Measurements from ENCODE around the gene TNFSF13.

The TNFSF13 gene

DNA sequence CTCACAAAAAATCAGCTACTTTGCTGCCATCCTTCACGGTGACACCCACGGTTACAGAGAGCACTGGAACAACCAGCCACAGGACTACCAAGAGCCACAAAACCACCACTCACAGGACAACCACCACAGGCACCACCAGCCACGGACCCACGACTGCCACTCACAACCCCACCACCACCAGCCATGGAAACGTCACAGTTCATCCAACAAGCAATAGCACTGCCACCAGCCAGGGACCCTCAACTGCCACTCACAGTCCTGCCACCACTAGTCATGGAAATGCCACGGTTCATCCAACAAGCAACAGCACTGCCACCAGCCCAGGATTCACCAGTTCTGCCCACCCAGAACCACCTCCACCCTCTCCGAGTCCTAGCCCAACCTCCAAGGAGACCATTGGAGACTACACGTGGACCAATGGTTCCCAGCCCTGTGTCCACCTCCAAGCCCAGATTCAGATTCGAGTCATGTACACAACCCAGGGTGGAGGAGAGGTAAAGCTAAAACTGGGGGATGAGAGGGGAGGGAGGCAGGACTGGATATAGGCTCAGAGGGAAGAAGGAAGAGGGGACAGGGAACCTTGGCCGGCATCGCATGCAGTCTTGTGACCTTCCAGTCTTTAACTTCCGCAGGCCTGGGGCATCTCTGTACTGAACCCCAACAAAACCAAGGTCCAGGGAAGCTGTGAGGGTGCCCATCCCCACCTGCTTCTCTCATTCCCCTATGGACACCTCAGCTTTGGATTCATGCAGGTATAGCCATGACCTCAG is 21.5 kb downstream of the TNFSF13 start:
- H3K27ac ChIP-seq: peak overlapping the region; percentile 85 to 97
- TF ChIP-seq, protein P1, sequence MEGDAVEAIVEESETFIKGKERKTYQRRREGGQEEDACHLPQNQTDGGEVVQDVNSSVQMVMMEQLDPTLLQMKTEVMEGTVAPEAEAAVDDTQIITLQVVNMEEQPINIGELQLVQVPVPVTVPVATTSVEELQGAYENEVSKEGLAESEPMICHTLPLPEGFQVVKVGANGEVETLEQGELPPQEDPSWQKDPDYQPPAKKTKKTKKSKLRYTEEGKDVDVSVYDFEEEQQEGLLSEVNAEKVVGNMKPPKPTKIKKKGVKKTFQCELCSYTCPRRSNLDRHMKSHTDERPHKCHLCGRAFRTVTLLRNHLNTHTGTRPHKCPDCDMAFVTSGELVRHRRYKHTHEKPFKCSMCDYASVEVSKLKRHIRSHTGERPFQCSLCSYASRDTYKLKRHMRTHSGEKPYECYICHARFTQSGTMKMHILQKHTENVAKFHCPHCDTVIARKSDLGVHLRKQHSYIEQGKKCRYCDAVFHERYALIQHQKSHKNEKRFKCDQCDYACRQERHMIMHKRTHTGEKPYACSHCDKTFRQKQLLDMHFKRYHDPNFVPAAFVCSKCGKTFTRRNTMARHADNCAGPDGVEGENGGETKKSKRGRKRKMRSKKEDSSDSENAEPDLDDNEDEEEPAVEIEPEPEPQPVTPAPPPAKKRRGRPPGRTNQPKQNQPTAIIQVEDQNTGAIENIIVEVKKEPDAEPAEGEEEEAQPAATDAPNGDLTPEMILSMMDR (IDR thresholded peaks at IDR 0.05): no peak
- no peak for DNase-seq (ENCODE audit: low spot score)
- peak overlapping the region; percentile 84 for H3K4me3 ChIP-seq

DNA sequence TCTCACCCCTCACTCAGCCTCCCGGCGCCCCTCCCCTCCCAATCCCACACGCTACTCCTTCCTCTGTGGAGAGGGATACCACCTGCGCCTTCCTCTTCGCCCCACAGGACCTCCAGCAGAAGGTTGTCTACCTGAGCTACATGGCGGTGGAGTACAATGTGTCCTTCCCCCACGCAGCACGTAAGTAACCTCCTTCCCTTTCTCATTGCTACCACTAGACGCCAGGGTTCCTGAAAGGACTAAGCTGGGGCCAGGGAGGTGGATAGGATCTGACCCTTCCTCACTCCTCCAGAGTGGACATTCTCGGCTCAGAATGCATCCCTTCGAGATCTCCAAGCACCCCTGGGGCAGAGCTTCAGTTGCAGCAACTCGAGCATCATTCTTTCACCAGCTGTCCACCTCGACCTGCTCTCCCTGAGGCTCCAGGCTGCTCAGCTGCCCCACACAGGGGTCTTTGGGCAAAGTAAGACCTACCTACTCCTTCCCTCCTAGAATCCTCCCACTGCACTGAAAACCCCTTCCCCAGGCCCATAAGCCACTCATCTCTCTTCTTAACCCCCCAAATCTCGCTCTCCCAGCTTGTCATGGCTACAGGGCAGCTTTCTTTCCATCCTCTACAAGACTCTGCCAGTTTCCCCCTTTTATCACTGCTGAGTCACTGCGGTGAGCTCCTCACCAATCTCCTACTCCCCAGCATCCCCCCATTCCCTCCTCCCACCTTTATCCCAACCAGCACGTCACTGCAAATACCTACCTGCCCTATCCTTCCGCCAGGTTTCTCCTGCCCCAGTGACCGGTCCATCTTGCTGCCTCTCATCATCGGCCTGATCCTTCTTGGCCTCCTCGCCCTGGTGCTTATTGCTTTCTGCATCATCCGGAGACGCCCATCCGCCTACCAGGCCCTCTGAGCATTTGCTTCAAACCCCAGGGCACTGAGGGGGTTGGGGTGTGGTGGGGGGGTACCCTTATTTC is 22.3 kb downstream of the TNFSF13 start:
- TF ChIP-seq, protein P1 (IDR thresholded peaks at IDR 0.05): no peak
- H3K27ac ChIP-seq: peak overlapping the region; percentile 87 to 97
- peak overlapping the region; percentile 84 for H3K4me3 ChIP-seq
- no peak for DNase-seq (ENCODE audit: low spot score)

GRCh38 chr17:7582396-7583252 is 24.1 kb downstream of the TNFSF13 start:
- TF ChIP-seq, protein P1 (IDR thresholded peaks at IDR 0.05): no peak
- peak overlapping the region; percentile 87 to 97 for H3K27ac ChIP-seq
- peak overlapping the region; percentile 84 for H3K4me3 ChIP-seq
- no peak for DNase-seq (ENCODE audit: low spot score)

DNA sequence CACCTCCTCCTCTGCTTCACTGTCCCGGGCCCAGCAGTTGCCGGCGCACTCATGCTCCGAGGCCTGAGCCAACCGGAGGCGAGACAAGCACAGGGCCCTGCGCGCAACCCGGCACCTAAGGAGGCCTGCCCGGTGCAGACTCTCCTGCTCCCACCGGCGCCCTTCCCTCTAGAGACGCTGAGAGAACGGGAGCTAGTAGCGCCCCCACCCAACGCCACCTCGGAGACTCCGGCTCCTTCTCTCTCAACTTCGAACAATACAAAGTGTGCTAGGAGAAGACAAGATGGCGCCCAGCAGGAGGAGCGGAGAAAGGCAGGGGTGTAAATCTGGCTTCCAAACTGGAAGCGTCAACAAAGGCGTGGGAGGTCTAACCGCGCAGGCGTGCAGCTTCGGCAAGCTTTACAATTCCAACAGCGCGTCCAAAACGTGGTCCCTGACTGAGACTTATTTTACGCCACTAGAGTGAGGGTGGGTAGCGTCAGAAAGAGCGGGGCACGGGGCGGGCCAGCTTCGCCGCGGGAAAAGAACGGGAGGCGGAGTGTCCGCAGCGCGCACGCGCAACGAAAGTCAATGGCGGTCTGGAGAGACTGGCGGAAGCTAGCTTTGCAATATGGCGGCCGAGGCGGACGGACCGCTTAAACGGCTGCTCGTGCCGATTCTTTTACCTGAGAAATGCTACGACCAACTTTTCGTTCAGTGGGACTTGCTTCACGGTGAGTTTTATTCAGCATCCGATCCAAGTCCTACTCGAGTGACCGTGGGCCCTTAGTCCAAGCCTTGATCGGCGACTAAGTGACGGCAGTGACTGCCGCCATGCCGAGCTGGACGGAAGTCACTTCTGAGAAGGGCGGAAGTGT is 24.9 kb downstream of the TNFSF13 start, which contains the start of gene MPDU1:
MPDU1 (plus strand) TSS at position 600 of the 857 bp plus-strand sequence; CDS start at position 611, 11 bp downstream.
- DNase-seq (ENCODE audit: low spot score): peak; percentile 98
- peak within 1 kb of the TSS; percentile 84 for H3K4me3 ChIP-seq
- TF ChIP-seq, protein P1 (IDR thresholded peaks at IDR 0.05): no peak
- peak within 1 kb of the TSS; percentile 87 to 97 for H3K27ac ChIP-seq

- TF ChIP-seq, protein P1 (IDR thresholded peaks at IDR 0.05): no peak
- Histone ChIP-seq H3K27ac (peak overlapping the region in 1 of 2 donors; percentile 55), H3K4me3 (no peak overlapping the region)
- DNase-seq (ENCODE audit: low spot score): no peak
These were observed 28.3 kb downstream of the TNFSF13 start for GRCh38 chr17:7586673-7587419.

All from coronary artery (tissue), 2 donors.